Smooth muscle cell (in vitro differentiated cells): Measurements from ENCODE around the gene ACTR3C. TPM values are rescaled to one million over a fixed set of nuclear protein-coding genes. Genes with fewer than 3 reads are reported as not detected.
A peak's percentile ranks its signal among the peaks of the same experiment; 100 is the strongest.
"Not testable (repeated sequence)": the region's sequence is repeated elsewhere in the genome, so short reads cannot be mapped to it uniquely, and the experiment has no call there.

Experiments used
- DNase-seq: peaks from one replicate; lab custom pipeline; 2025; ENCODE audit not compliant: unreplicated experiment; lab: John Stamatoyannopoulos, UW
- H2AFZ ChIP-seq: fragments of 200-600 bp; sonication (generic); 2 replicates; pipeline ENCODE4 v1.6.0; 2016; ENCODE audit warnings: antibody characterized with exemption, low read depth, mild to moderate bottlenecking
- H3F3A ChIP-seq: fragments of 200-600 bp; sonication (generic); 2 replicates; pipeline ENCODE4 v1.6.0; 2017; ENCODE audit warnings: antibody characterized with exemption, low read depth
- H3K27ac ChIP-seq: fragments of 200-600 bp; sonication (generic); 2 replicates; pipeline ENCODE4 v1.5.1; 2016; ENCODE audit warnings: low read depth, mild to moderate bottlenecking
- H3K27me3 ChIP-seq: fragments of 200-600 bp; sonication (generic); 2 replicates; pipeline ENCODE4 v1.6.1; 2016; ENCODE audit warnings: low read depth, mild to moderate bottlenecking
- H3K36me3 ChIP-seq: fragments of 200-600 bp; sonication (generic); 2 replicates; pipeline ENCODE4 v1.5.1; 2016; ENCODE audit warnings: low read depth
- H3K4me1 ChIP-seq: fragments of 200-600 bp; sonication (generic); 2 replicates; pipeline ENCODE4 v1.5.1; 2016; ENCODE audit warnings: low read depth
- H3K4me2 ChIP-seq: fragments of 200-600 bp; sonication (generic); 2 replicates; pipeline ENCODE4 v1.6.0; 2016; ENCODE audit warnings: mild to moderate bottlenecking
- H3K4me3 ChIP-seq: fragments of 200-600 bp; sonication (generic); 2 replicates; pipeline ENCODE4 v1.5.1; 2016; ENCODE audit warnings: mild to moderate bottlenecking
- H3K79me2 ChIP-seq: fragments of 200-600 bp; sonication (generic); 2 replicates; pipeline ENCODE4 v1.6.0; 2016; ENCODE audit warnings: low read depth, mild to moderate bottlenecking
- H3K9ac ChIP-seq: fragments of 200-600 bp; sonication (generic); 2 replicates; pipeline ENCODE4 v1.6.0; 2016; ENCODE audit warnings: low read depth
- H3K9me3 ChIP-seq: fragments of 200-600 bp; sonication (generic); replicated peaks from 2 replicates; pipeline ENCODE4 v1.5.1; 2016; ENCODE audit warnings: low read depth
- H4K20me1 ChIP-seq: fragments of 200-600 bp; sonication (generic); 2 replicates; pipeline ENCODE4 v1.6.0; 2016; ENCODE audit warnings: low read depth
- CTCF ChIP-seq: fragments of 200-600 bp; sonication (generic); IDR thresholded peaks from 2 replicates; pipeline ENCODE4 v1.5.1; 2017; ENCODE audit warnings: borderline replicate concordance, mild to moderate bottlenecking, antibody characterized with exemption; ENCODE audit not compliant: insufficient read depth, poor library complexity, severe bottlenecking
- WGBS: methylation state at CpG from one replicate; pipeline ENCODE4 v1.1.7; 2016; ENCODE audit warnings: low lambda C conversion rate; 5-methylcytosine and 5-hydroxymethylcytosine counted together
- polyA plus RNA-seq: library from polyadenylated mRNA; unstranded; fragments of >200 nt; fragmentation: Nextera tagmentation; extraction: Ambion mirVana; gene quantifications from 2 replicates; pipeline ENCODE4 v1.2.1, GENCODE V29; 2016
- total RNA-seq: library from RNA; depleted of rRNA; stranded (reverse); fragments of >200 nt; gene quantifications from 2 replicates; pipeline ENCODE4 v1.2.3, GENCODE V29; 2014

Gene ACTR3C
- total and polyA plus RNA-seq, 2 experiments from 2014 or later = 0.89 to 7.6 TPM

- not testable (repeated sequence) for H3K4me3 ChIP-seq, H3K9ac ChIP-seq, H4K20me1 ChIP-seq, H3K36me3 ChIP-seq, H3F3A ChIP-seq, H3K27ac ChIP-seq, H3K79me2 ChIP-seq, H3K4me1 ChIP-seq, H3K27me3 ChIP-seq, H3K4me2 ChIP-seq, DNase-seq, H3K9me3 ChIP-seq, H2AFZ ChIP-seq
- WGBS = 96% methylated on average over 18 of the region's 25 CpGs
Measured at GRCh38 chr7:150281681-150282403, 41.5 kb downstream of the ACTR3C start.

GRCh38 chr7:150278383-150278782 lies 45.0 kb downstream of the ACTR3C start:
- not testable (repeated sequence) for H3K9ac ChIP-seq, H3K4me1 ChIP-seq, H3K79me2 ChIP-seq, H3K36me3 ChIP-seq, H3K4me2 ChIP-seq, H2AFZ ChIP-seq, H3F3A ChIP-seq, H3K27ac ChIP-seq, H3K9me3 ChIP-seq, H3K4me3 ChIP-seq, H3K27me3 ChIP-seq, DNase-seq, H4K20me1 ChIP-seq
- 93% methylated on average over 11 of the region's 11 CpGs for WGBS

- not testable (repeated sequence) for H3K79me2 ChIP-seq, H2AFZ ChIP-seq, H4K20me1 ChIP-seq, H3K9me3 ChIP-seq, H3K36me3 ChIP-seq, DNase-seq, H3K4me3 ChIP-seq, H3F3A ChIP-seq, H3K4me1 ChIP-seq, H3K27ac ChIP-seq, H3K27me3 ChIP-seq, H3K9ac ChIP-seq, H3K4me2 ChIP-seq
- WGBS = 35% methylated on average over 6 of the region's 6 CpGs
- TF ChIP-seq CTCF = peak; percentile 71
Measured at GRCh38 chr7:150276132-150276695, 47.1 kb downstream of the ACTR3C start.

- DNase-seq, H3F3A ChIP-seq, H3K9ac ChIP-seq, H3K9me3 ChIP-seq, H3K27ac ChIP-seq, H2AFZ ChIP-seq, H3K79me2 ChIP-seq, H3K4me1 ChIP-seq, H3K4me2 ChIP-seq, H3K4me3 ChIP-seq, H3K27me3 ChIP-seq, H3K36me3 ChIP-seq, H4K20me1 ChIP-seq: not testable (repeated sequence)
- 81% methylated on average over 6 of the region's 7 CpGs for WGBS
Measured at GRCh38 chr7:150271898-150272297, 51.4 kb downstream of the ACTR3C start.

- not testable (repeated sequence) for H3F3A ChIP-seq, H4K20me1 ChIP-seq, H3K4me1 ChIP-seq, H3K9me3 ChIP-seq, H3K4me3 ChIP-seq, H2AFZ ChIP-seq, H3K9ac ChIP-seq, H3K36me3 ChIP-seq, H3K27ac ChIP-seq, H3K79me2 ChIP-seq, H3K27me3 ChIP-seq, DNase-seq, H3K4me2 ChIP-seq
- WGBS = 97% methylated on average over 11 of the region's 18 CpGs
Measured at GRCh38 chr7:150270101-150270824, 53.1 kb downstream of the ACTR3C start.

GRCh38 chr7:150268798-150269197 lies 54.5 kb downstream of the ACTR3C start:
- not testable (repeated sequence) for H3K4me3 ChIP-seq, H3K4me1 ChIP-seq, H3K9me3 ChIP-seq, H3F3A ChIP-seq, H3K27me3 ChIP-seq, H2AFZ ChIP-seq, H3K4me2 ChIP-seq, DNase-seq, H4K20me1 ChIP-seq, H3K79me2 ChIP-seq, H3K9ac ChIP-seq, H3K27ac ChIP-seq, H3K36me3 ChIP-seq
- WGBS = no CpG with 5 or more reads among the region's 17 CpGs

GRCh38 chr7:150268287-150268686 lies 55.1 kb downstream of the ACTR3C start:
- H2AFZ ChIP-seq, H3K27me3 ChIP-seq, DNase-seq, H3K4me2 ChIP-seq, H3K27ac ChIP-seq, H3F3A ChIP-seq, H3K79me2 ChIP-seq, H3K4me1 ChIP-seq, H3K9ac ChIP-seq, H3K9me3 ChIP-seq, H4K20me1 ChIP-seq, H3K4me3 ChIP-seq, H3K36me3 ChIP-seq: not testable (repeated sequence)
- WGBS = 85% methylated on average over 1 of the region's 8 CpGs
